Stimulated activated CD4-positive, alpha-beta T cell treated with anti-CD3 and anti-CD28 coated beads, TNF-alpha, amount 100 ng/mL, for 48 hours (primary cell): ENCODE results near the gene SLC22A16.

Experiments used
- DNase-seq, 3 donors: peaks; one replicate each; pipeline ENCODE4 v3.0.0-alpha.2; 2020; ENCODE audit warnings: low read depth in 3 of 3

SLC22A16 gene

DNA sequence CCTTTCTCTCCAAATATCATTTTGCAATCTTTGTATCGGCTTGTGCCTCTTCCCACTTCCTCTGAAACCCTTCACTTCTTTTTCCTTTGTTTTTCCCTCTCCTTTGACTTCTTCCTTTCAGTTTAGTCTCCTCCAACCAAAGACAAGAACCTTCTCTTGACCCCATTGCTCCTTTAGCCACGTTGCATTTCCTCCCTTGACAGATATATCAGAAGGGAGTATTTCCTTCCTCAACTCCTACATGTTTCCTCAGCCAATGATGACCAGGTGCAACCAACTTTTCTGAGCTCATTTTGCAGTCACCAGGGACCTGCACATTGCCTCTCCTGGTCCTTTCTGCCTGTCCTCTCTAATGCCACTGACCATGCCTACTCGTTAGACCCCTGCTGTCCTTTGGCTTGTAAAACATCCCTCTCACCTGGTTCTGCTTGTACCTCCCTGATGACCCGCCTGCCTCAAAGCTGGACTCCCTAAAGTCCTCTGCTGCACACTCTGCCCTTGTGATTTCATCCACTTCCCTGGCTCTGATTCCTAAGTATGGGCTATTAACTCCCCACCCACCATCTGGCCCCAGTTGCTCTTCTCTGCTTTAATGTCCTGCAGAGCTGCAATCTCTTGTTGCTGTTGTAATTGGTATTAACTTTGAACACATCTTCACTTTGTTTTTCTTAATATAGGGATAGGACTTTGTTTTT lies 27.4 kb downstream of the SLC22A16 start:
- DNase-seq = no peak

DNA sequence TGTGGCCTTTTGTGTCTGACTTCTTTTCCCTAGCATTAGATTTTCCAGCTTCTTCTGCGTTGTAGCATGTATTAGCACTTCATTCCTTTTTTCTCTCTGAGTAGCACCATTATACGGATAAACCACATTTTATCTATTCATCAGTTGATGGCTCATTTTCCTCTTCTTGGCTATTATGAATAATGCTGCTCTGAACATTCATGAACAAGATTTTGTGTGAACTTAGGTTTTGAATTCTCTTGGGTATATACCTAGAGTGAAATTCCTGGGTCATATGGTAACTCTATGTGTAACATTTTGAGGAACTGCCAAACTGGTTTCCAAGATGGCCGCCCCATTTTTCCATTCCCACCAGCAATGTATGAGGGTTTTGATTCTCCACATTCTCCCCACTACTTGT lies 28.7 kb downstream of the SLC22A16 start:
- DNase-seq = no peak

DNA sequence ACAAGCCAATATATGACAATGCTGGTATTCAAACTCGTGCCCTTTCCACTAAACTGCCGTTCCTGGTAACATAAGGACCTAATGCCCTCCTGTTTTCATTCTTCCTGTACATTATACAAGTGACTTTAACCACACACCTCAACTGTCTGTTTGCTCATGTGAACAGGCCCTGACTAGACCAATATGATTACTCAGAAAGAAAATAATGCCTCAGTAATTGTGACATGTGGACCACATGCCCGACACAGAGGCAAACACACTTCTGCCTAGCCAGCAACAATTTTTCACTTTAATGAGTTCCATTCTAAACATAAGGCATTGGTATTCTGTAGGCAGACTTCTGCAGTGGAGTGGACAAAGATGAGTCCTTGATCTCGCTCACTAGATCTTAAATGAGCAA lies 30.0 kb downstream of the SLC22A16 start:
- DNase-seq = no peak

DNA sequence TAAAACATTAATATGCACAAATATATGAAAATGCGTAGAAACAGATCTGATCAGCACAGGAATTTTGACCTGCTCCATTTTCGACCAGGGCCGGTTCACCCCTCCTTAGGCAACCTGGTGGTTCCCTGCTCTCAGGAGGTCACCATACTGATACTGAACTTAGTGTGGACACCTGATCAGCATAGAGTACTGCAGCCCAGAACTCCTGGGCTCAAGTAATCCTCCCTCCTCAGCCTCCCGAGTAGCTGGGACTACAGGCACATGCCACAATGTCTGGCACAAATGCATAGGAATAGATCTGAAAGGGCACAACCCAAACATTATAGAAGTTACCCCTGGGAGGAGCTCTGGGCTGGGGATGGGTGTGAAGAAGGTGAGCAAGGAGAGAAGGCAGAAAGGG lies 36.4 kb downstream of the SLC22A16 start:
- DNase-seq = no peak

DNA sequence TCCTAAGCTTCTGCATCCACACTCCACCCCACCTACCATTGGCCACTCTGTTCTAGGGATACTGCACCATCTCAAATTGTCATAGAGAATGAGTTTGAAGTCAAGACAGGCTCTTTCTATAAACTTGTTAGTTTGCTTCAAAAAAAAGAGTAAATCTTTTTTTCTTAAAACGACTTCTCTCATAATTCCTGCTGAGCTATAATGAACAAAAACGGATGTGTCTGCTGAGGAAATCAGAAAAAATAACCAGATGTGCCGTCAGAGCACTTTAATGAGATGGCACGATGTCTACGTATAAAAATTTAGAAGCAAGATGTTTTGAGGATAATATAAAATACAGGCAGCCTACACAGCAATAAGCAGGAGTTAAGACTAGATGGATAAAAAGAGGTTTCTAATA lies 37.1 kb downstream of the SLC22A16 start:
- DNase-seq = no peak

DNA sequence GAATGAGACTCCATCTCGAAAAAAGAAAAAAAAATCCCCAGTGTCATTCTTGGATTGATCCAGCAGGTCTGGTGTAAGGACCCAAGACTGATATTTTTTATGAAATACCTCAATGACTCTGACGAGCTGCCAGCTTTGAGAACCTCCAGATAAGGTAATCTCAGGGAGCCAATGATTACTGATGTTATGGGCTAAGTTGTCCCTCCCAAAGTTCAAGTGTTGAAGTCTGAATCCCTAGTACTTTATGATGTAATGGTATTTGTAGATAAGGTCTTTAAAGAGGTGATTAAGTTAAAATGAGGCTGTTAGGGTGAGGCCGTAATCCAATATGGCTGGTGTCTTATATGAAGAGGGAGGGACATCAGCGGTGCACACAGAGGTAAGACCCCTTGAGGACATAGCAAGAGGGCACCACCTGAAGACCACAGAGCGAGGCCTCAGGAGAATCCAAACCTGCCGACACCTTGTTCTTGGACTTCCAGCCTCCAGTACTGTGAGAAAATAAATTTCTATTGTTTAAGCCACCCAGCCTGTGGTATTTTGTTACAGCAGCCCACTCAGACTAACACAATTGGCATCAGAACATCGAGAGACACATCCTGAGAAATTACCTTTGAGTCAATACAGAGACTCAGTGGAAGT lies 41.3 kb downstream of the SLC22A16 start:
- no peak for DNase-seq

DNA sequence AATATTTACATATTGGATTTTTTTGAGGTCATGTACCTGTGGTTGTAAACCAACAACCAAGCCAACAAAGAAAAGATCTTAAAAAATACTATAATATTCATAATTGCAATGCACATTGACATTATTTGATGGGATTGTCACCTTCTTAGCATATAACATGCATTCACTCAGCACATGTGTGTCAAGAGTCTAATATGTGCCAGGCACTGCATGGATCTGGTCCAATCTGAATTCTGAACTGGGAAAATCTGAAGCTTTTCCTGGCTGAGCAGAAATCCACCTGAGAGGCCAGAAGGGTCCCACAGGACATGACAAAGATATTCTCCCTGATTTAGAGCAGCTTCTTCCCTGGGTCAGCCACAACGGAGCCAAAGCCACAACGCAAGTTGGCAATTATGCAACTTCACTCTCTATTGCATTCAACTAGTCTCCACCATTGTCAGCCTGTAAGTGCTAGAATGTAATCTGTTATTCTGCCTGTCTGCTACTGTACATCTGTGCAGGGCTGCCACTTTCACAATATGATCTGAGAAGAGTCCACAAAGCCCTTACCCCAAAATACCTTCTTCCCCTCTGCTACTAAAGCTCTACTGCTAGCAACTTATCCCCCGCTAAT lies 44.0 kb downstream of the SLC22A16 start:
- DNase-seq = no peak

DNA sequence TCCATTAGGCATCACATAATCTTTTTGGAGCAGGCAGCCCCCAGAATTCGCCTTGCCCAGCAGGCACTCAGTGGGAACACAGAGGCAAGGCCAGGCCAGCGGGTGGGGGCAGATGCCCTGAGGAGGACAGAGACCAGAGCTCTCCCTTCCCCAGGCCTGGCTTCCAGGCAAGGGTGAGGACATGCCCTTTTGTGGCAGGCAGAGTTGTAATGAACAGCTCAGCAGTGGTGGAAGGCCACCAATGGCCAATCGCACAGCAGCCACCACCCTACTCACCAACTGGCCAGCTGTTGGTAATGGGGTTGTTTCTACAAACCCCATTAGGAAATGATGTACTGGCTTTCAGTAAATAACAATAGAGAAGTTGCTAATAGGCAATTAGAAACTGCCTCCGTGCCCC lies 45.7 kb downstream of the SLC22A16 start:
- no peak for DNase-seq

DNA sequence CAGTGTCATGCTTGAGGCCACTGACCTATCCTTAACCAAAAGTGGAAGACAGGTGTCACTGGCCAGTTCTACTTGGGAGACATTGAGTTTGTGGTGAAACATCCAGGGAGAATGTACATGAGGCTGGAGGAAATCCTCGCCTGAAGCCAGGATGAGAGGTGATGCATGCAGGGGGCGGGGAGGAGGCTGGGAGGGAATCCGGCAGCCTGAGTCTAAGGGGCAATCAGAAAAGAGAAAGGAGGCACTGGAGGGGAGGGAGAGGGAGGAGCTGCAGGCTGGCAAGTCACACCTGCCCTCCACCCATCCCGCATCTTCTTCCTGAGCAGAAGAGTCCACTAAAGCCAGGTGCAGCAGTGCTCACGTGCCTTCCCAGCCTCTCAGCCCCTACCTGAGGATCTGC lies 46.2 kb downstream of the SLC22A16 start:
- DNase-seq = no peak

DNA sequence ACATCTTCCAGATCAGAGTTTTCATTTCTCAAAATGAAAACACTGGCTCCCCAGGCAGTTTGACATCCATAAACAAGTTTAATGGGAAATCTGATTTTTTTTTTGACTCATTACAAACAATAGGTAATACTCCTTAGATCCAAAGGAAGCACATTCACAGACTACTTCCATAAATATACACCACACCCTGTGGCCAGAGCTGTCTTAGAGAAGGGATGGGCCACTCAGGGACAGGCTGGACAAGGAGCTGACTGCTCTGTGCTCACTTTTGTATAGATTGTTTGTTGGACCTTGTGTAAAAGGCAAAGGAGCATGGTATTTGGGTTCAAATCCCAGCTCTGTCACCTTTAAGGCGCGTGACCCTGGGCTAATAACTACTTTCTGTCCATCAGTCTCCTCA lies 48.3 kb downstream of the SLC22A16 start:
- no peak for DNase-seq

DNA sequence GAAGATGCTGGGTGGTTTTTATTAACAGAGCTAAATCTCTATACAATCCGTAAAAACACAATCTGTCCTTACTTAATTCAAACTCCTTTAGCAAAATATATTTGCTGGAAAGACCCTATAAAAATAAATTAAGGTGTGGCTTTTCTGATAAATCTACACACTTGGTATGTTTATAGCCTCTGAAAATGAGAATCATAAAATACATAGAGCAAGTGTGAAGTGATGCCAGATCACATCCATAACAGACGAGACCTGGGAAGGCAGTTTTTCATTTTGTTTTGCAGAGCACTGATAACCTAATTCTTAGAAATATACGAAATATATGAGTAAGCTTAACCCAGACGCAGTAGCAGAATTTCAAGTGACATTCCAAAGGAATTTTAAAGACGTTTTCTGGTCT lies 50.6 kb downstream of the SLC22A16 start:
- no peak for DNase-seq

DNA sequence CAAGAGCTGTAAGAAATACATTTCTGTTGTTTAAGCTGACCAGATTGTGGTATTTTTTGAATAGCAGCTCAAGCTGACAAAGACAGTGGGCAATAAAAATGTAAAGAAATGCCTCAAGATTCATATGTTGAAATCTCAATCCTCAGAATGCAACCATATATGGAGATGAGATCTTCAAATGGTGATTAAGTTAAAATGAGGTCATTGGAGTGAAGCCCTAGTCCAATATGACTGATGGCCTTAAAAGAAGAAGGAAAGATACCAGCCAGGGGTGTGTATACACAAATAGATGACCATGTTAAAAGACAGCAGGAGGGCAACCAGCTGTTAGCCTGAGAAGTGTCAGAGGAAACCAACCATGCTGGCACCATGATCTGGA lies 54.0 kb downstream of the SLC22A16 start:
- DNase-seq = no peak

DNA sequence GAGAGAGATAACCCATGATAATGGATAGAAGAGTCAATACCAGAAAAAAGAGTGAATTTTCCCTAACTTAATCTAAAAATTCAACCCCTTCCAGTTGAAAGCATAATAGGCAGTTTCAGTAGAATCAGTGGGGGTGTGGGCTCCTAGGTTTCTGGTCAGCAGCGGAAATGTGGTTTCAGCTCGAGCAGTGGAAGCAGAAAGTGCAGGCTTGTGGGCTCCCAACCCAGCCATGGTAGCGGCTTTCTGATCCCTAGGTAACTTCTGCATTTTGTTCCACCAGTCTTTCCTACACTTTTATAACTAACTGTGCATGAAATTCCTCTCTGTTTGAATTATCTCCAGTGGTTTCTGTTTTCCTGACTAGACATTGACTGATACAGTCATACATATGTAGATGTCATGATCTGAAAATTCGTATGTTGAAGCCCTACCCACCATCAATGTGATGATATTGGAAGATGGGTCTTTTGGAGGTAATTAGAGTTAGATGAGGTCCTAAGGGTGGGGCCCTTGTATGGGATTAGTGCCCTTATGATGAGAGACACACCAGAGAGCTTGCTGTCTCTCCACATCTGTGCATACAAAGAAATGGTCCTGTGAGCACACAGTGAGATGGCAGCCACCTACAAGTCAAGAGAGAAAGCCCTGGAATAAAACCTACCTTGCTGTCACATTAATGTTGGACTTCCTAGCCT lies 54.5 kb downstream of the SLC22A16 start:
- DNase-seq = no peak

DNA sequence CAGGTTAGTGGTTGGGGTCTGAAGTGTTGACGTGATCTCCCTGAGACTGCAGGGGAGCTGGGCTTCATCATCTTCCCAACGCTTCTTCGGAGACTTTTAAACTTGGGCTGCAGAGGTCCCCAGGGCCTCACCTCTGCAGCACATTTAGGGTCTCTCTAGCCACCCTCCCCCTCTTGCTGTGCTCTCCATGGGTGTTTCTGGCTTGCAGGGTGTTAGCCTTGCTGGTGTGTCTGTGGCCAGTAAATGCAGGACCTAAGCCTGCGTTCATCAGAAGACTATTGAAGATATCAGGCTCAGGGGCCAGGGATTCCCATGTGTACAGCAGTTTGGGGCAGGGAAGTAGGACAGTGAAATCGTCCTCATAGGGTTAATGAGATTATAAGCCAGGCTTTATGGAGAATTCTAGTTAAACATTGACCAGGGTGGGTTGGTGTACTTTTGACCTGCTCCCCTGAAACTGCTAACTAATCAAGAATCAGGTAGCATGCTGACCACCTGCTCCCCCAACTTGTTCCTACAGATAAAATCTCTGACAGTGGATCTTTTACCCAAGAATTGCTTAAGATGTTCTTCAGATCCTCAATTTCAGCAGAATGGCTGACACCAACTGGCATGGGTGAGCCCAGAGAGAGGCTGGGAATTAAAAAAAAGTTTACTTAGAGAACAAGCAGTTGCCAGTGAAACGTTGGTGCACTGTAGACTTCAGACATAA lies 57.2 kb downstream of the SLC22A16 start:
- no peak for DNase-seq

DNA sequence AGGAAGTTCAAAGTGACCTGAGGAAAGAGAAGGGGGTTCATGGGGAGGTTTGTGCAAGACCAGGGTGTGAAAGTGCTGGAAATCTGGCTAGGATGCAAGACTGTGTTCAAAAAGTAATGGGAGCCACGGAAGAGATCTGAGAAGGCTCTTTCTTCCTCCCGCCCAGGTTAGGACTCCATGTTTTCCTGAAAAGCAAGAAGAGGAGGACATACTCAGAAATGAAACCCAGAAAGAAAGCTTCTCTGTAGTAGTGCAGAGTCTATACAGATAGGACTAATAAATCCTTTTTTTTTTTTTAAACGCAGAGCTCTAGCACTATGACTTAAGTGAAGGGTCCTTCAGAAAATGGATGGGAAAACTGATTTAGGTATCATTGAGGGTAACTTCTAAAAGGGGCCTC lies 57.8 kb downstream of the SLC22A16 start:
- no peak for DNase-seq

DNA sequence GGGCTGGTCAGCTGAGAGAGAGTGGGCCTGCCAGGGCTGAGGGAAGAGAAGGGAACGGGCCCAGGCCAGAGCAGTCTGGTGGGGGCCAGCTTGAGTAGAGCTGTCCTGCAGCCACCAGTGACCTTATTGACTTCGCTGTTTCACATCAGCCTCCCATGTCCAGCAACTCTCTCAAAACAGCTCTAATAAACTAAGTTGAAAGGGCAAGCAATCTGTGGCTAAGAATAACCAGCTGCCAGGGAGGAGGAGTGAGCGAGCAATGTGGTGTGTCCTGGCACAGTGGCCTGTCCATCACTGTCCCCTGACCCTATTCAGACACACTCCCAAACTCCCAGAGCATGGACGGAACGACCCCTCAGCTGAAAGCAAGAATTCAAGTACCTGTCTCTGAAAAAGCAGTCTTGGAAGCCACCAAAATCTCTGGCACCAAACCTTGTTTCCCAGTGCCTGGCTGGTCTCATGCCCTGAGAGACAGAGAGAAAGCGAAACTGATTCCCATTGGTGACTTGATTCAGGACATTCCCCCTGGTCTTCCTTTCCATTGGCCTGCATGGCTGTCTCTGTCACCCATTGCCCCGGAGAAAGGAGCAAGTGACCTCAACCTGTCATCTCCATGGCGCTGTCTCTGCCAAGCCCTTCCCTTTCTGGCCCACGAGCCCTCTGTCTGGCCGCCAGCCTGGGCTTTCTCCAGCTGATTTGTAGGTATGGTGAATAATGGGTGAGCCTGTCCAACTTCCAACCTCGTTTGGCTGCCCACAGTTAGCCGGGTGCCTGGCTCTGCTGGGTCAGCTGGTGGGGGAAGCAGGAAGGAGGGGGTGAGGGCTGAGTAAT lies 61.1 kb downstream of the SLC22A16 start, which contains the start of gene DDO:
Gene DDO, minus strand, starts transcription at position 490 of the 831 bp plus-strand sequence. CDS start 2,113 bp downstream, outside the sequence.
- no peak for DNase-seq

DNA sequence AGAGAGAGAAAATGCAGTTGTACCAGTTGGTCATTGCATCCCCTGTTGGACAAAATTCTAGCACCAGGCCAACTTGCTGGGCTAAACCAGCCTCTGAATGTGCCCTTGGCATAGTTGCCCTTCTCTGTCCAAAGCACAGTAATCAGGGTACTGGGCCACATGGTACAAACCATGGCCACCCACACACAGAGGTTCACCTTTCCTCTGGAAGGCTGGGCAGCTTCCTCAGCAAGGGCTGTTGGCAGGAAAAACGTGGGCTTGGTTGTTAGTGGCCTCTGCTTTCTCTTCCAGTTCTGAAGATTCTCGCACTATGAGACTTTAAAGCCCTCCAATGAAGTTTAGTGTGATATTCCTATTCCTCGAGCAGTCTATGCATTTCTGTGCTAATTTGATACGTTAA lies 61.7 kb downstream of the SLC22A16 start:
- DNase-seq = no peak

DNA sequence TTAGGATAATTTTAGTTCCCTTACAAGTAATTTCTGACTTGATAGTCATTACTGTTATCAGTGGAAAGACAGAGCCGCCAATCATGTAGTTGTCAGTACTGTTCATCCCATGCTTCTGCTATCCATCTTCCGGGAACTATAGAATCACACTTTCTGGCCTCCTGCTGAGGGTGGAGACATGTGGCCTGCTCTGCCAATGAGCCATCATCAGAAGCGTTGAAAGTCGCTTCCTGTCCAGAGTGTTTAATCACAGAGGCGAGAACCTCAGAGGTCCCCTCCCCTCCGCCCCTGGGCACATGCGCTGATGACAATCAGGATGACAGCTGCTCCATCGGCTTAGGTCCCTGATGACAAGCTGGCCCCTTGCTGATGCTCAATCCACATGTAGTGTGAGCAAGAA lies 64.1 kb downstream of the SLC22A16 start:
- DNase-seq = no peak

DNA sequence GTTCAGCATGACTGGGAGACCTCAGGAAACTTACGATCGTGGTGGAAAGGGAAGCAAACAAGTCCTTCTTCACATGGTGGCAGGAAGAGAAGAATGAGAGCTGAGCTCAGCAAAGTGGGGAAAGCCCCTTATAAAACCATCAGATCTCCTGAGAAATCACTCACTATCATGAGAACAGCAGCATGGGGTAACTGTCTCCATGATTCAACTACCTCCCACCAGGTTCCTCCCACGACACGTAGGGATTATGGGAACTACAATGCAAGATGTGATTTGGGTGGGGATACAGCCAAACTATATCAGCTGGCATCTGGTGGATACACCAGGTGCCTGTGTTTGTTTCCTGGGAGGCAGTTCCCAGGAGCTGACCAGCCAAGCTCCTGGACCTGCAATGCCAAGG lies 65.9 kb downstream of the SLC22A16 start:
- no peak for DNase-seq

DNA sequence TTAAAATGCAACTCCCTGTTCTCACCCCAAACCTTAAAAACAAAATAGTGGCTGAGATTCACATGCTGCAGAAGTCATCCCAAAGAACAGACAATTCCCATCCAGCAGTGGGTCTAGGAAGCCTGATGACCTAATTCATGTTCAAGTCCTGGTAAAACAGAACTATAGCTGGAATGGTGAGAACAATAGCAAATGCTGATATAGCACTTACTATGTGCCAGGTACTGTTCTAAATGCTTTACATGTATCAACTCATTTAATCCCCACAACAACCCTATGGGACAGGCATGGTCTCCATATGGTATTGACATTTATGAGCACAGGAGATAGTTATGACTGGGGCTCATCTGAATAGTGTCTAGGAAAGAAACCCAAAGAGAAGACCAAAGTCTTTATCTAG lies 66.6 kb downstream of the SLC22A16 start:
- no peak for DNase-seq

DNA sequence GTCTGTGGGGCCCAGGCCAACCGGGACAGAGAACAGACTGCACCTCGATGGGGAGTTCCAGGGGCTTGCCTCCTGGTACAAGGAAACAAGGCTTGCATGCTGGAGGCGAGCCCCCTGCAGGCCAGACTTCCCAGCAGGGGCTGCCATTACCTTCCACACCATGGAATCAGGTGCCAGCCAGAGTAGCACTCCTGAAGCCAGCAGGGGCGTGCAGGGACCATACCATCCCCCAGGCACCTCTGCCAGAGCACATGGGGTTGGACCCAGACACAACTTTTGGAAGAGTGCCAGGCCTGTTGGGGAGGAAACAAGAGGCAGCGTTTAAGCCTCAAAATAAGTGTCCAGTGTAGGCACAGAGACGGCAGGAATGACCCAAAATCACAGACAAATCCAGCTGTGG lies 67.5 kb downstream of the SLC22A16 start:
- DNase-seq = no peak
